Femur (tissue), 1 donor: Measurements from ENCODE around the gene WDR3.

Experiments used
- DNase-seq: peaks from one replicate; pipeline ENCODE4 v3.0.0-alpha.2; 2017

The WDR3 gene

DNA sequence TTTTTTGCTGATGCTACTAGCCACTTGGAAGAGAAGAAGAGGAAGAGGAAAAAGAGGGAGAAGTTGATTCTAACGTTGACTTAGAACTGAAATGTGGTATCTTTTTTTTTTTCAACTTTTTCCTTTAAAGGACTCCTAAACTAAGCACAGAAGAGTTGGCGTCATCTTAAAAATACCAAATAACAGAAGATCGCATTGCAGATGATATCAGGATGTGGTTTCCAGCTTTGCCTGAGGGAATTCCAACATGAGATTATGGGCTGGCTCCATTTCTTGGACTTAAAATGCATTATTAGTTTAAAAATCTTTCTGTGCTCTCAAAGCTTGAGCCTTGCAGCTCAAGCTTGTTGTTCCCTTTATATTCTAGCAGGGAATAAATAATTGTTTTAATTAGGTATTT is 29.8 kb downstream of the WDR3 start:
- DNase-seq = no peak

GRCh38 chr1:117964290-117965038 is 34.9 kb downstream of the WDR3 start:
- no peak for DNase-seq

DNA sequence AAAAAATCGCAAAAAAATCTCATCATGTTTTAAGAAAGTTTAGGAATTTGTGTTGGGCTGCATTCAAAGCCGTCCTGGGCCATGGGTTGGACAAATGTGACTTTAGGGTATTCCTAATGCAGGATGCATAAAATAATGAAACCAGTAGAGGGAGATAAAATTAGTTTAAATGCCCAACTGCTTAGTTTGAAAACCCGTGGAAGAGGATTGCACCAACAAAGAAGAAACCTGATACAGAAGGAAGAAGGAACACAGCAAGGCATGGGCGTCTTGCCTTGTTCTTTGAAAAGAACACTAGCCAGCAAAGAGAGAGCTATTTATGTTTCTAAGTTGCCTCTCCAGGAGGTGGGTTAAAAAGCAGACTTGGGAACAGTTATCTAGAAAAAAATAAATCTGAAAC is 37.9 kb downstream of the WDR3 start:
- DNase-seq = peak; percentile 31

- peak; percentile 42 for DNase-seq
These were observed 38.3 kb downstream of the WDR3 start for GRCh38 chr1:117967881-117968280.

GRCh38 chr1:117970252-117970651 is 40.7 kb downstream of the WDR3 start:
- no peak for DNase-seq

- DNase-seq = no peak
These were observed 42.2 kb downstream of the WDR3 start for GRCh38 chr1:117971777-117972176.

DNA sequence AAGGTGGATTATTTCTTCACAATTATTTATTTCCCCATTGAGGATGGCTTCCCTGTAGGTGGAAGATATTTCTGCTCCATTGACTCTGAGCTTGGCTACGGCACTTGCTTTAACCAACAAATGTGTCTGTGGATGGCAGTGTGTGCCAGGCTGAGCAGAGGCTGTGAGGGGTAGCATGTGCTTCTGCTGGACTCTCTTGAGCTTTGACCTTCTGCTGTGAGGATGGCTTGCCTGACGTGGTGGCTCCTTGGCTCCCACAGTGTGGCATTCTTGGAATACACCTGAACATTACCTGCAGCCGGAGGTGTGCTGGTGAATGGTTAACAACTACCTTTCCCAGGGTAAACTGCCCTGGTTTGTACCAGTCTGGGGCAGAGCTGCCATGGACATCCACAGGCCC is 46.8 kb downstream of the WDR3 start:
- no peak for DNase-seq

DNA sequence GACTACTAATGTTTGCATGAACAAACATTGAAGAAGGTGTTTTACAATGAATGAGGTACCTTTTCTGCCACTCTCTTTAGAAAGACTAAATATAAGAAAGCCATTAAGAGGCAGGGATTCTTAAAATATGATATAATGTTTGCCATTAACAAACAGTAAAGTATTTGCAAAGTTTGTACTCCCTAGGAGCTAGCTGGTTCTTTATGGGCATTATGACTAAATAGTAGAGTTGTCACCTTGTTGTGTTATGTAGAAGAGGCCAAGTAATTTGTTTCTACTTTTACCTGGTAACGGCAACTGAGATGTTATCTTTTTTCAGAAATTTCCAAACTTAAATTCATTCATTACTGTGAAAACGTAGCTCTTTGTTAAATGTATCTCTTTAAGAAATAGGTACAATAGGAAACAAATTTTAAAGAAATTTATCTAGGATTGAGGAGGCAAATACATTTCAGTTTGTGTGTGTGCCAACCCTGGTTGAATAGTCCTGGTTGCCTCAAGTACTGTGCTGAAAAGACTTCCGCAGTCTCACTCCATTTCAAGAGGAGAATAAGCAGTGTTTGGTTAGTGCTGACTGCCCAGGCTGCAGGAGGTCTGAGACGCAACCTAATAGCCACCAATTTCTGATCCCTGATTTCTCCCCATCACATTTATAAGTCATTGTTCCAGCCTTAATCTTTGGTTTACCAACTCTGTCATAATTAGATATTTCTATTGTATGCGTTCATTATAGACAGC is 52.1 kb downstream of the WDR3 start:
- DNase-seq = no peak

DNA sequence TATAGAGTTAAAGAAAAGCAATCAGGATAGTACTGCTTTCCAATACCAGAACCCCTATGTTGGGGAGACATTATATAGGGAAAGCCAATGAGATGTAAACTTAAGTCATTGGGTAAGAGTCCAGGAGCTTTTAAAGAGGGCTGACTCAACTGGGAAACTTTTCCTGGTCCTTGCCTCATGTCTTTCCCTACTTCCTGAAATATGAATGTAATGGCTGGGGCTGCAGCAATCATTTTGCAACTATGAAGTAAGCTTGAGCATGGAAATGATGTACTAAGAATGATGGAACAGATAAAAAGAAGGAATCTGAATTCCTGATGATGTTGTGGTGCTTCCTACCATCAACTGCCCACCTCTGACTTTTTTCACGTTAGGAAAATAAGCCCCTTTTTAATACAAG is 55.7 kb downstream of the WDR3 start:
- no peak for DNase-seq

- DNase-seq = no peak
These were observed 56.4 kb downstream of the WDR3 start for GRCh38 chr1:117985973-117986372.

- DNase-seq = no peak
These were observed 74.8 kb downstream of the WDR3 start for GRCh38 chr1:118004312-118004711.

GRCh38 chr1:118007391-118007790 is 77.9 kb downstream of the WDR3 start:
- no peak for DNase-seq

DNA sequence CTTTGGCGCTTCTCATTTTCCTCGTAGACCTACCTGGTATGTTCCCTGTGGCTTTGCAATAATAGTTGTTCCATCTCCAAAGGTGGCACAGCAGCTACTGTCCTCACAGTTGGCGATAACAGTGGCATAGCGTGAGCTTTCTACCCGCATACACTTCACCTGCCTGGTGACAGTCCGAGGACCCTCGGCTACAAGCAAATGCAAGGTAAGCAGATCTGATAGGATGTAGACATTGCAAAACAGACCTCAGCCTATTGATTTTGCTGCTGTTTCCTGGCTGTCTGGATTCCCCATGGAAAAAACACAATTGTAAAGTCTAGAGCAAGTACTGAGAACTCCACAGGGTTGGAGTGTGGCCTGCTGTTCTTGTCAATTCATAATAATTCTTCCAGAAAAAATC is 78.5 kb downstream of the WDR3 start:
- no peak for DNase-seq

DNA sequence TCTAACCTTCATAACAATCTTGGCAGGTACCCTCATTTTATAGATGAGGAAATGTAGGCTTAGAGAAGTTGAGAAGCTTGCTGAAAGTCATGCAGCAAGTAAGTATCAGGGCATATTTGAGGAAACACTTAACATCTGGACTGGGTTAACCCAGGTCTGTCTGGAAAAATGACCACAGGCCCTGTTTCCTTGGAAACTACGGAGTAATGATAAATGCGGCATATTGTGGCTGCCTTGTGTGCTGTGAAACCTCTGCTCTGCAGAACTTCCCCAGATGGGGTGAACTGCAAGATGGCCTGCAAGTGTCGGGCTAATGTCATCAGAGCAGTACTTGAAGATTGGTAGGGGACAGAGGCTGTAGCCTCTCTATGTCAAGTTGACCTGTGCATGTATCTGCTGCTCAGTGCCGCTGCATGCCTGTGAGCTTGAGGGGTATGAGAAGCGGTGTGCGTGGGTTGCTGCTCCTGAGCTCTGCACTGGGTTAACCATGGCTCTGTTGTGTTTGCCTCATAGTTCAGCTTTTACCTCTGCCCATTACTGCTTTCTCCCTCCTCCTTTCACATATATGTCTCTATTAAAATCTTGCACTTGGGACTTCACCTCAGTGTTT is 83.1 kb downstream of the WDR3 start:
- DNase-seq = peak; percentile 23

GRCh38 chr1:118013336-118013735 is 83.8 kb downstream of the WDR3 start:
- no peak for DNase-seq

DNA sequence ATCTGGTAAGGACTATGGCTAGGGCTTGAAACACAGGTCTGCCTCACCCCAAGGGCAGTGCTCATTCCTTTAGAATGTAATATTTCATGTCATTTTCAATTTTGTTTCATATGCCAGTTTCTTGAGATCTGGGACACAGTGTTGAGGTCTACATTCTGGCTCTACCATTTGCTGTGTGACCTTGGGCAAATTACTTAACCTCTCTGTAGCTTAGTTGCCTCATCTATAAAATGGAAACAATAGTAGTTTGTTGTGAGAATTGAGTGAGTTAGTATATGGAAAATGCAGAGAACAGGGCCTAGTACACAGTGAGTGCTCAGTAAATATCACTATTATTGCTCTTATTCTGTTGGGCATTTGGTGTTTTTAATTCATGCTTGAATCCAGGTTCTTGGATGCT is 84.4 kb downstream of the WDR3 start:
- DNase-seq = no peak
